Measurements from ENCODE around the gene CPEB3. TPM values are rescaled to one million over a fixed set of nuclear protein-coding genes. Genes with fewer than 3 reads are reported as not detected.
A peak's percentile ranks its signal among the peaks of the same experiment; 100 is the strongest.

Gene CPEB3
- total RNA-seq, 1 donor from 2014 or later = 2.6 TPM

DNA sequence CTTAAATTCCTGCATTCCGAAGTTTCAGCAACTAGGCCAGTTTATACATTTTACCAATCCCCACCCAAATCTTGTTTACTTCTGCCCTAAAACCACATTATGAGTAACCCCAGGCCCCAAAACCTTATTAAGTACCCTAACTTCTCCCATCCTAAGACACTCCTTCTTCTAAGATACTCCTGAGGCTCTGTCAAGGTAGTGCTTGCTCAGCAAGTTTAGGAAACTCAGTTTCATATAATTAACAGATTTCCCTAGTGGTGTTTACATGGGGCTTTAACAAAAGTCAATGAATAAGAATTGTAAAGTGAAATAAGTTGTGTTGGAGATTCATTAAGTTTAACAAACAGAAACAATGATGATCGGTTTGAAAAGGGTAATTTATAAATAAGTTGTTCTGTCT lies 77.8 kb downstream of the CPEB3 start:
- DNase-seq = no peak

DNA sequence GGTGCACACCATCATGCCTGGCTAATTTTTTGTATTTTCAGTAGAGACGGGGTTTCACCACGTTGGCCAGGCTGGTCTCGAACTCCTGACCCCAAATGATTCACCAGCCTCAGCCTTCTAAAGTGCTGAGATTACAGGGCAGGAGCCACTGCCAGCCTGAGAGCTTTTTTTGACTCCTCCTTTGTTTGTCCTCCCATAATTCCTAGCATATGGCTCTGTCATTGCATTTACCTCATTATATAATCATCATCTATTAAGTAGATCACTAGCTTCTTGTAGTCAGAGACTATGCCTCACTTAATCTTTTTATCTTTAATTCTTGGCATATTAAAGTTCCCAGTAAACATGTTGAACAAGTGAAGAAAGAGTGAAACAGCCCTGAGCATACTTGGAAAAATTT lies 82.1 kb downstream of the CPEB3 start:
- DNase-seq = no peak

DNA sequence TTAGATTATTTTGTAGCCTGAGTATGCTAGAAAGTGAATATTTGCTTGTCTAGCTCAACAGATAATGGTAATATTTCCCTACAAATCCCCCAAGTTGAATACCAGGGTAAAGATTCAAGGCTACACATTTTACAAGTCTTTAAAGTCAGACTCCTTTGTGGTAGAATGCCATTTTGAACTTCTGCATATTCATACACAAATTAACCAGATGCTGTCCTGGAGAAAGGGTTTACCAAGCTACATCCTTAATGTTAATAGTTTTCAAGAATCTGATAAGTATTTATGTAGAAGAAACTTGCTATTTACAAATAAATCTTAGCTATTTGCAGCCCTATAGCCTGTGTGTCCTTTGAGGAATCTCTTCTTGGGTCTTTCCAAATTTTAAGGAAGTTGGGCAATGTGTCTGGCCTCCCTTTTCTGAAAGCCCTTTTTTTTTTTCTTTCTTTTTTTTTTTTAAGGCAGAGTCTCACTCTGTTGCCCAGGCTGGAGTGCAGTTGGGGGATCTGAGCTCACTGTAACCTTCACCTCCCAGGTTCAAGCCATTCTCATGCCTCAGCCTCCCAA lies 82.6 kb downstream of the CPEB3 start:
- DNase-seq = no peak

DNA sequence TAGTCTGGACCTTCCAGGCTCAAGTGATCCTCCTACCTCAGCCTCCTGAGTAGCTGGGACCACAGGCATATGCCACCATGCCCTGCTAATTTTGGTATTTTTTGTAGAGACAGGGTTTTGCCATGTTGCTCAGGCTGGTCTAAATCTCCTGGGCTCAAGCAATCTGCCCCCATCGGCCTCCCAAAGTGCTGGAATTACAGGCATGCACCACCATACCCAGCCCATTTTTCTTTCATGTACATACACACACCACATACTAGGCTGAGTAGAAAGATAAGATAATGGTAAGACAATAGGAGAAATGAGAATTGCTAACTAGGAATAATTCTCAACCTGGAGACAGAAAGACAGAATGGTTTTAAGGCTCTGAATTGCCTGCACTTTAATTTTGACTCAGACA lies 83.8 kb downstream of the CPEB3 start:
- DNase-seq = no peak

DNA sequence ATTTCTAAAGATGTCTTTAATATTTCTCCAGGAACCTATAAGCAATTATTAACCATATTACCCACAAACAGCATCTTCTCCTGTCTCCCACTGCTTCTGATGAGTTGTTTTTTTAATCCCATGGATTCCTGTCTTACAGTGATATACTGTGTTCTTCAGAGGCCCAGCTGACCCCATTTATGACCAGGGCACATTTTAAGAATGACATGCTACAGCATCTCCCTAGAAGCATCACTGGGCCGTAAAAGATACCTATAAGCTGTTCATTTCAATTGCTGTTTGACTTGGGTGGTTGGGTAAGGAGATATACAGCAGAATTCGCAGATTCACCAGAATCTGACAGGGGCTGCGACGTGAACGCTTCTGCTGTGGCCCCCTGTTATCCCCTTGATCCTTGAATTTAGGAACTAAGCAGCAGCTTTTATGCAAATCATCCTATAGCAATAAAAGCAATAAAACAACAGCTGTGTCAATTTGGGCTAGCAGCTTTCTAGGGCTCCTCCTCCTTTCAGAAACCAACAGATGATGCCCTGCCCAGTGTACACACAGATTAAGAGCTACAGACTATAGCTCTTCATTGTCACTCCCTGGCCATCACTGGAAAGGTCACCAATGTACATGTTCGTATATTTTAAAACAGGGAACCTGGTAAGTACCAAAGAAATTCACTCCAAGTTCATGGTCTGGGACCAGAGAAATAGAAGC lies 86.8 kb downstream of the CPEB3 start:
- no peak for DNase-seq

DNA sequence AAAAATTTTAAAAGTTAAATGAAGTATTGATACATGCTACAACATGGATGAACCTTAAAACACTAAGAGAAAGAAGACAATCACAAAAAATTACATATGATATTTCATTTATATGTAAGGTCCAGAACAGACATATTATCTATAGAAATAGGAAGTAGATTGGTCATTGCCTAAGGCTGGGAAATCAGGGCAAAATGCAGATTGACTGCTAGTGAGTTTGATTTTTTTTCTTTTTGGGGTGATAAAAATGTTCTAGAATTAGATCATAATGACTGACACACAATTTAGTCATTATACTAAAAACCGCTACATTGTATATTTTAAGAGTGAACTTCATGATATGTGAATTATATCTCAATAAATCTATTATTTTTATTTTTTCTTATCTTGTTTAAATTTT lies 88.3 kb downstream of the CPEB3 start:
- no peak for DNase-seq

DNA sequence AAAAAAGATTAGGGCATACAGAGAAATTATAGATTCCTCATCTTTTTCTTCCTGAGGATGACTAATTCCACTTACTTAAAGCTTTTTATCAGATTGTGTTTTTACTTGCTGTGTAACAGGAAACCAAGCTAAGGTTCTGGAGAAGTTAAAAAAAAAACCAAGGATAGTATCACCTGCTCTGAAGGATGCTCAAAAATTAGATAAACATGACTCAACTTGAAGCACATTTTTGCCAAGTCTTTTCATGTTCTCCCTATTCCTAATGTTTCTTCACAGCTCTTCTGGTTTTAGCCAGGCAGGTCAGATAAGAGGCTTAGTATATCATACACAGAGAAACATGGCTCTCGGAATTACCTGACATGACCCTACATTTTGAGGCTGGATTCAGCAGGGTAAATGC lies 90.3 kb downstream of the CPEB3 start:
- no peak for DNase-seq

DNA sequence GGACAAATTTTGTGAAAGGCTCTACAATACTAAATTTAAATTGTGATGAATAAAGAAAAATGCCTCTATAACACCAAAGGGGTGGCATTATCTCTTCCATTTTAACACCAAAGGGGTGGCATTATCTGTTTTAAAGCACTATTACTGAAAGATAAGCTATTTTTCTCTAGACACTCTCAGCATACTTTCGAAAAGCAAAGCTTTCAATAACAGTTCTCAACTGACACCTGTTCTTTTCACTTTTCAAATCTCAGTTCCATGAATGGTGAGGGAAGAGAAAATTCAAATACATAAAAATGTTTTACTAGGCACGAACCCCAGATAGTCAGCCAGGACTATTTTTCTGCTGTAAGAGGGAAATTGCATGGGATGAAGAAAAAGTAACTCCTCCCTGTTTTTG lies 103.8 kb downstream of the CPEB3 start:
- no peak for DNase-seq

DNA sequence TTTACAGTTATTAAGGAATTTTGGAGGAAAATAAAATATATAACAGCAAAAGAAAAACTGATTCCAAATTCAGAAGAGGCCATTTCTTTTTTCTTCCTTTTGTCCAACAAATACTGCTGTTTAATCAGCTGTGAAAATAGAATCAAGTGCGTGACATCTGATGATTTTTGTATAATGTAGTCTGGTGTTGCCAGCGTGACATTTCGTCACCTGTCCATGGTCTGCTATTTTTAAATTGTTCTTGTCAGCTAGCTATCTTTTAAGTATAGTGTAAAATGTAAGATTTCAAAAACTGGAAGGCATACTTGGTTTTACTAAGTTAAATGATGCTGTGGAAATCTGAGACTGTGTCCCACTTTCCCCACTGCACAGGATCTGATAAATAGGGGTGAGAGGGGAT lies 105.9 kb downstream of the CPEB3 start:
- no peak for DNase-seq

DNA sequence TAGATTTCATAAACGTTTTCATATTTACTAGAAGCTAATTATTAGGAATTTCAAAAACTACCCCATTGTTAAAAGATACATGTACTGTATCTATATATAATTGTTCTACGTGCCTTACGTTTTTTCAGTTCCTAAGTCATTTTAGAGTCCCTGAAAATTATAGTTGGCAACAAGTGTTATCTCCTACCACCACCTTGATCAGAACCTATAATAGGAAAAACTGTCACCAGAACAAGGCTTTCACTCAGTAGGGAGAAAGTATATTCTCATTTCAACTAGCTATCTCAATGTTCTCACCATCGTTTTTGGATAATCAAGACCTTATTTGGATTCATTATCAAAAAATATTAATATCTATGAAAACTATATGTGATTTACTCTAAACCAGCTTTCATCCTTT lies 107.7 kb downstream of the CPEB3 start:
- DNase-seq = no peak

DNA sequence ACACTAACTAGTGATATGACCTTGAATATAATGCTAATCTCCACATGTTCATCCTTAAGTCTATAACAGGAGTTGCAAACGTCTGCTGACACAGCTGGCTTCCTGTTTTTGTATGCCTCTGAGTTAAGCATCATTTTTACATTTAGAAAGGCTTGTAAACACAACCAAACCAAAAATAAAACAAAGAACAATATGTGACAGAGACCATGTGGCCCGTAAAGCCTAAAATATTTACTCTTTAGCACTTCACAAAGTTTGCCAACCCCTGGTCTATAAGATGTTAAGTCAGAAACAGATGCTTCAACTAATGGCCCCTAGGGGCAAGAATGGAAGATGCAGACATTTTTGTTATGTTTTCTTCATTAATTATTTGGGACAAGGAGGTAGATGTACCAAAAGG lies 109.3 kb downstream of the CPEB3 start:
- DNase-seq = peak; percentile 78

DNA sequence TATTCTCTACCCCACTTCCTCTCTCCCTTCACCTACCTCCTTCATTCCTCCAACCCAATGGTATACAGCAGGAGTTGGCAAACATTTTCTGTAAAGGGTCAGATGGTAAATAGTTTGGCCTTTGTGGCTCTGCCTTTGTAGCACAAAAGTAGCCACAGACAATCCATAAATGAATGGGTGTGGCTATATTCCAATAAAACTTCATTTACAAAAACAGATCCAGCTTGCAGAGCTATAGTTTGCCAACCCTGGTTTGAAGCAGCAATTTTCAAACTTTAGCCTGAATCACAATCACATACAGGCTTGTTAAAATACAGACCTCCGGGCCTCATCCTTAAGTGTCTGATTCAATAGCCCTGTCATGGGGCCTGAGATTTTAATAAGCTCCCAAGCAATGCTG lies 110.5 kb downstream of the CPEB3 start:
- DNase-seq = no peak

DNA sequence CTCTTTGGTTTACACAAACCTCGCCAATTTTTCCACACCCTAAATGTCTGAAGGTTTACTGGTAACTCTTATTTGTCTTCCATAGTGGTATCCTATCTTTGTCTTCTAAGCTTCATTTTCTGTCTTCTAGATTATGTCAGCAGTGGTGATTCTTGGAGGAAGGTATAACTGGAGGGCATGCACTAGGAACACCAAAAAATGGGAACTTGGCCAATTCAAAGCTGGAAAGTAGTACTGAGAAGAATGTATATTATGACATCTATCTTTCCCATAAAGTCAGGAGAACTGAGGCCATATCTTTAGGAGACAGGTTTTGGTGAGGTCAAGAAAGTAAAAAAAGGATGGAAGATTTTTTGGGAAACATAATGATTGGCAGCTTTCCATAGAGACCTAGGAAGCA lies 113.3 kb downstream of the CPEB3 start:
- no peak for DNase-seq

DNA sequence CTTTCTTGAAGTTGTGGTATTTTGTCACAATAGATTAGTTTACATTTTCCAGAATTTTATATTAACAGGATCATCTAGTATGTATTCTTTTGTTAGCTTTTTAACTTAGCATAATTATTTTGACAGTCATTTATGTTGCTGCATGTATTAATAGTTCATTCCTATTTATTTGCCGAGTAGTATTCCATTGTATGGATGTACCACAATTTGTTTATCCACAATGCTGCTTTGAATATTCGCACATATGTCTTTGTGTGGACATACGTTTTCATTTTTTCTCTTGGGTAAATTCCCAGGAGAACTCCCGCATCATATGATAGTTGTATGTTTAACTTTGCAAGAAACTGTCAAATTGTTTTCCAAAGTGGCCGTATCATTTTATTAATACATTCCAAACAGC lies 115.7 kb downstream of the CPEB3 start:
- DNase-seq = no peak

DNA sequence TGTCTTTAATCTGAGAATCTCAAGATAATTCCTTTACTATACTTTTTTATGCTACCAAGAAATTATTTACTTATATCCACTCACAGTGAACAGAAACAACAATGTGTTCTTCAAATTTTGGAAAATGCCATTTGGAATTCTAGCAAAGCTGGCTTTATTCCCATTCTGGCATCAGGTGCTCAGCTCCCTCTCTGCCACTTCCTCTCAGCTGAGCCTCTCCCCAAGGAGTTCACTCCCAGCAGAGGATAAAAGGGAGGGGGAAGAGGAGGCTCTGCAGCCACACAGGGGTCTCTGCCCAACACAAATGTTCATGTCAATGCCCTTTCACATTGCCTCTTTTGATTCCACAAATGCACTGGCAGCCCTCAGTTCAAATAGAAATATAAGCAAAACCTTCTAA lies 116.9 kb downstream of the CPEB3 start:
- DNase-seq = no peak

DNA sequence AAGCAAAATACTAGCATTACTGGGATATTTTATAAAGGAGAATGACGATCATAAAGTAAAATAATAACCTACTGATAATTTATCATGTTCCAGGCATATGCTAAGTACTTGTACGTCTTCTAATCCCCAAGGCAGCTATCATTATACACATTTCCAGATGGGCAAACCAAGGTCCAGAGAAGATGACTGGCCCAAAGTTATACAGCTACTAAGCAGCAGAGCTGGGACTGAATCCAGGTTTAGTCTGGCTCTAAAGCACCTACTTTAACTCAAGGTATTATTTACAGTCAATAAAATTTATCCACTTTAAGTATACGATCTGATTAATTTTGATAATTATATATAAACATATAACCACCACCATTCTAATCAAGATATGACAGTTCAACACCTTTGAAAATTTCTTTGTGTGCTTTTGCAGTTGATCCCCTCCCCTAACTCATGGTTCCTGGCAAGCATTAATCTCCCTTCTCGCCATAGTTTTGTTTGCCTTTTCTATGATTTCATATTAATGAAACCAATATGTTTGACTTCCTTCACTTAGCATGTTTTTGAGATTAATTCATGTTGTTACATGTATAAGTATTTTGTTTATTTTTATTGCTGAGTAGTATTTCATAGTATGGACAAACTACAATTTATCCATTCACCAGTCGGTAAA lies 126.7 kb downstream of the CPEB3 start:
- DNase-seq = peak; percentile 45

DNA sequence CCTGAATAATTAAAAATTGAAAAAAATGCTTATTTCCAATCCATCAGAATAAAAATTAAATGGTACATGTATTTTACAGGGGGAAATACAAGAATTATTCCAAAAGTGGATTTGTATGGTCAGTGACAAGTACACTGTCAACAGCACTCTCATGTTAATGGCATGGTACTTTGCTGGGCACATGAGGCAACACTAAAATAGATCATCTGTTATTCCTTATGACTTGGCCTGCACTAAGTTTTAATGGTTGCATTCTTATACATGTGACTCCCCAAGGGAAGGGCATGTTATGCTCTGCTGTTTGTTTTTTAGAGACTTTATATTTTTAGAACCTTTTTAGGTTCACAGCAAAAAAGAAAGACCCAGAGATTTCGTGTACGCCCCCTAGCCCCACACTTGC lies 128.3 kb downstream of the CPEB3 start:
- DNase-seq = no peak

DNA sequence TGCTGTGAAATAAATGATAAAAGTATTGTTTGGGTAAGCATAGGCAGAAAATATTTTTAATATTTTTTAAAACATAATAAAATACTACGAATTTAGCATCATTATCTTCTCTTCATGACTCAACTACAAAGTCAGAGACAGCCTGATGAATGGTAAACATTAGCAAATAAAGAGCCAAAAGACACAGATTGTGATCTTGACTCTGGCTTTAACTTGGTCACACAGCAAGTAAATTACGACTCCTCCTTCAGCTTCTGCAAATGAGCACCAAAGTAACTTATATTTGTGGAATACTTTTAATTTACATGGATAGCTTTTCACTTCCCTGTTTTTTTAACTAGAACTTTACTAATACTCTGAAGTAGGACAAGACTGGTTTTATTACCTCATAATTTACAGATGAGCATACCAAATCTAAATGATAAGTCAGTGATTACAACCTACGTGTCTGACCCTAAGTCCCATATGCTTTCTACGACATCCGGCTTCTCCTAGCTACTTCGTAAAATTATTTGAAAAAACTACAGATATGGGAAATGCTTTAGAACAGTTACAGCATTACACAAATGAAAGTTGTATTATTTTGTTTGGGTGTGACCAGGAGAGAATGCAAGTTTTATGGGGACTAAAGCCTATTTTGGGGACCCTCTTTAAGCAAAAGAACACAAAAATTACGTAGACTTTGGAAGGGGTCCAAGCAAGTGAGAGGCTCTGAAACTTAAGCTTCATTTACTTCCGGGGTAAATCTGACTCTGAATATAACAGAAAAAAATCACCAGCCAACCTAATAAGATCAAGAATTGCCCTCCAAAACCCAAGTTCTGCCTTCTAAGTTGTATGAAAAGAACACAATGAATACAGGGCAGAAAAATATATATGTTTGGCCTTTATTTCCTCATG lies 133.8 kb downstream of the CPEB3 start:
- no peak for DNase-seq

DNA sequence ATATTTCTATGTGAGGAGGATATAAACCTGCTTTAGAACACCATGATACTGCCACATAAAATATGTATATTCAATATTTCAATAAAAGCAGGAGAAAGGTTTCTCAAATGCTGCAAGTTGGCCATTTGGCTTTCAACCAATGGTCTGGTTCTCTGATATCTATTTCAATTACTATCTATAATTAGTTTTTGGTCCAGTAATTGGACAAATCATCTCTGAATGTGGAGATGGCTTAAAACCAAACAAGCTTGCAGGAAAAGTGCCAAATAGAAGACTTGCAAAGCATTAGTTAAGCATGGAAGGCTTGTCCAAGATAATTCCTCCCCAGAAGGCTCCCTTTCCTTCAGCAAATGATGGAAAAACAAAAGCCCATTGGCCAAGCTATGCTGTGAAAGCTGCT lies 140.1 kb downstream of the CPEB3 start:
- DNase-seq = no peak

DNA sequence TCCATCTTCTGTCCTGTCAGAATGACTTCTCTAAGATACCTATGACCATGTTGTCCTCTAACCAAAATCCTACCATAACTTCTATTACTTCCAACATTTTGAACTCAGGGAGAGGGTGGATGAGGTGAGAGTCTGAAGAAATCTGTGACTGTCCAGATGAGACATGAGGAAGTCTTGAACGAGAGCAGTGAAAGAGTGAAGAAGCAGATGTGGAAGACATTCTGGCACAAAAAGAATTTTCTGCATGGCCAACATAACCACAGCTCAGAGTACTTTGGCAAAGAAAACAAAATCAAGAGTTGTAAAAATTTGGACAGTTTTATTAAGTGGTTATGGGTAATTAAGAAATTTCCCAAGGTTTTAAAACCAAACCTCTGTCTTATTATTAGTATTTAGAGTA lies 141.6 kb downstream of the CPEB3 start:
- DNase-seq = no peak

DNA sequence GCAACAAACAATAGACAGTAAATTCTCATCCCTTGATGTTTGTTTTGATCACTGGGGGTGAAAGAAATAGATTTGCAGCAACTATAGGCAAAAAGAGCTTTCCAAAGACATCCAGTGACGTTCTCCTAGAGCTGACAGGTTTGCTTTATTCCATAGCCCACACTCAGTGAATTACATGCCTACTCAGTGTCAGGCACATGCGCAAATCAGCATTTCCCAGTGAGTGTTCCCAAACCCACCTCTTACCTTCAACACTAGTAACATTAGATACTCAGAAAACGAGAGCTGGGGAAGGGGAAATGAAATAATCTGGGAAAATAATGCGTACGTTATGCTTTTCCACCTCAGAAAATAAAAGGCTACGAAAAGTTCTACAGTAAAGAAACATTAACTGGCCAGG lies 144.1 kb downstream of the CPEB3 start:
- DNase-seq = no peak

DNA sequence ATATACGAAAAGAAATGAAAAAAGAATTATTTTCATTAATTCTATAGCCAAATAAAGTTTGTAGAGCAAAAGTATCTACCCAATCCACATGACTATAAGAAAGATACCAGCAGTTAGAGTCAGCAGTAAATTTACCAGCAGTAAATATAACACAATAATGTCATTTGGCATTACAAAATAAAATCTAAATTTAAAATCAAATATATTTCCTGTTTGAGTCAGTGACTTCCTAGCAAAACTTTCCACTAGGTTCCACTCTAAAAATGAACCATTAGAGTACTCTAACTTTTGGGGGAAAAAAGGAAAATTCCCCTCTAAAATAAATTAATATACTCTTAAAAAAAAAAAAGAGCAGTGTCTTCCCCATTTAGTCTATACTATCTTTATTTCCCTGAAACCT lies 144.8 kb downstream of the CPEB3 start:
- DNase-seq = no peak

DNA sequence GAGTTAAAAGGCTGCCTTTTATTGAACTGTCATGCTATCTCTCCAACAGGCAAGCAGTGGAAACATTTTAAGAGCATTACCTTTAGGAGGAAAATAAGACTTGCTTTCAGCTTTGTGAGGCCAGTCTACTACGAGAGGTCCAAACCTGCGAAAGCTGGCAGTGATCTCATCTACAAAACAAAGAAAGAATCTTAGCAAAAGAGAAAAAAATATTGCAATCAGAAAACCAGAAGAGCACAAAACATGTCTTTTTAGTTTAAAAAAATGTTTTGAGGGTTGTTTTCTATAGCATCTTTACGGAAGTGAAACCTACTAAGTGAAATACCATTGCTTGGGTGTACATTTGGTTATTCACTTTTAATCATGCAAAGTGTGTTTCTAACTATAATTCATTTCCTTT lies 147.9 kb downstream of the CPEB3 start:
- DNase-seq = no peak
